Measurements from ENCODE around the gene CCDC71. TPM values are rescaled to one million over a fixed set of nuclear protein-coding genes. Genes with fewer than 3 reads are reported as not detected.
A peak's percentile ranks its signal among the peaks of the same experiment; 100 is the strongest.

The CCDC71 gene
- total and polyA plus RNA-seq, 9 of the 15 experiments (the other 6 are each of a cell fraction or from before 2014, with no cell fraction given) = 0.13 to 19.3 (median 14.3) TPM

DNA sequence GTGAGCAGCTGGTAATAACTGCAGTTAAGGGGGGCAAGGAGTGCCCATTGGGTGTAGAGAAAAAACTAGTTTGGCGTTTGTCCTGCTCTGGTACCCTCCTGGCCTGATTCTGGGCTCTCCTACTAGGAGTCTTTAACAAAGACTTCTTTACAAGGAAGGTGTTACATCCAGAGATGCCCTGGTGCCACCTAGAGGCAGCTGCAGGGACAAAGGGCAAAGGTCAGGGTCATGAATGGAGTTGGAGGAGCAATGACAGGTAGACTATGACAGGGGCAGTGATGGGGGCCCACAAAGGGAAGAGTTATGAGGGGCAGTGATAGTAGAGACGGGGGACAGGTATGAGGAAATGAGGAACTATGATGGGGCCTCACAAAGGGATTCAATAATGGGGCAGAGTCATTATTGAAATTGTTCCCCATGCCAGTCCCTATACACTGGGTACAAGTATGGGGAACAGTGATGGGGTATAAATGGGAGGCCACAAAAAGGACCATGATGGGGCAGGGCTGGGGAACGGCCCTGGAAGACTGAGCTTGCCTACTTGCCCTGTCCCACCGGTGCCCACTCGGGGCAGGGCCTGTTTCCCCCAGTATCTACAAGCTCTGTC is 7.9 kb downstream of the CCDC71 start:
- peak; percentile 76 for ATAC-seq
- peak; percentile 62 for FAIRE-seq
- Histone ChIP-seq H3K4me1 (replicated peaks in 1 of 2; ENCODE audit: control insufficient read depth in 2 of 2, insufficient read depth in 2 of 2, low read length in 2 of 2) (peaks cover 0 to 3% of the 10 kb centered on the region in 2 experiments; a peak in 2 of 5 replicates), H3K36me3 (ENCODE audit: control insufficient read depth, insufficient read depth, low read length) (peaks cover 13% of the 10 kb centered on the region; the same call in 2 of the 3 replicates), H3K9ac (ENCODE audit: insufficient read depth in 1 of 2, low read depth in 2 of 2, low read length in 2 of 2) (no peak overlapping the region), H3K9me1 (ENCODE audit: control insufficient read depth, insufficient read depth, low read length) (no peaks in the 10 kb centered on the region), H4K20me1 (replicated peaks; ENCODE audit: control insufficient read depth, insufficient read depth, low read length) (no peaks in the 10 kb centered on the region), H3K4me3 (no peak overlapping the region), H3K9me3 (replicated peaks; ENCODE audit: control insufficient read depth, insufficient read depth, low read depth, low read length) (no peaks in the 10 kb centered on the region), H3K27ac (ENCODE audit: extremely low read depth, low read depth, low read length) (no peak overlapping the region), H2AFZ (ENCODE audit: low read depth, low read length) (no peak overlapping the region), H3K4me2 (ENCODE audit: insufficient read depth, low read length) (no peak overlapping the region), H3K27me3 (ENCODE audit: control insufficient read depth in 2 of 2, insufficient read depth in 2 of 2, low read length in 2 of 2) (no peaks in the 10 kb centered on the region), H3K79me2 (ENCODE audit: control insufficient read depth, insufficient read depth, low read length) (no peaks in the 10 kb centered on the region)
- DNase-seq (ENCODE audit: extremely low read depth in 1 of 4, low spot score in 3 of 4) = peak in 3 of 4 experiments; percentile 35 to 67 (median 40)
- in situ Hi-C loops (cut with MboI) = loop anchor here (25.0 kb wide), 1 partner anchor 279 kb away; the partner anchor contains the start of gene NICN1
- WGBS (ENCODE audit: insufficient coverage, low coverage, missing lambda C conversion rate) = 52% methylated on average over 4 of the region's 5 CpGs
- POLR2A ChIA-PET = interaction anchor here (0.7 kb wide), 2 partner anchors 20 to 21 kb away, joined by 3 read pairs; no protein-coding TSS in a partner anchor
- no TSS peak for BruUV-seq (replicated peaks)
- intact Hi-C loops (cut with micrococcal nuclease) = loop anchor here (5.0 kb wide), 1 partner anchor 171 kb away; no protein-coding TSS in a partner anchor
- CTCF ChIA-PET (ENCODE audit: low intra/inter-chr PET ratio) = interaction anchor here (0.7 kb wide), 1 partner anchor 181 kb away, joined by 3 read pairs; no protein-coding TSS in a partner anchor
- TF ChIP-seq RAD21 (CRISPR knock-in tag; conservative IDR thresholded peaks at IDR 0.05 in 1 of 2, IDR thresholded peaks at IDR 0.05 in 1 of 2) (peak; percentile 27 to 63; a peak in 2 of 4 replicates), ZNF121 (CRISPR knock-in tag; conservative IDR thresholded peaks at IDR 0.05) (no peak), ESRRB (CRISPR knock-in tag; IDR thresholded peaks at IDR 0.05; ENCODE audit: borderline replicate concordance) (no peak), PCBP2 (IDR thresholded peaks at IDR 0.05; ENCODE audit: low read depth, low read length, poor library complexity, severe bottlenecking) (no peak), RFX5 (IDR thresholded peaks at IDR 0.05; ENCODE audit: low read depth, low read length) (no peak), ZNF75A (CRISPR knock-in tag; IDR thresholded peaks at IDR 0.05) (no peak), NR2F6 (CRISPR knock-in tag; IDR thresholded peaks at IDR 0.05) (peak; percentile 98), DEAF1 (CRISPR knock-in tag; IDR thresholded peaks at IDR 0.05) (0 out of 2 replicates have a peak, but pooled peaks have one; percentile 6), SP1 (CRISPR knock-in tag; IDR thresholded peaks at IDR 0.05) (no peak), ESRRA (IDR thresholded peaks at IDR 0.05; ENCODE audit: borderline replicate concordance, low read depth) (peak; percentile 99), CHD1 (IDR thresholded peaks at IDR 0.05; ENCODE audit: low read length) (no peak), CXXC5 (CRISPR knock-in tag; IDR thresholded peaks at IDR 0.05) (no peak), NFXL1 (CRISPR knock-in tag; IDR thresholded peaks at IDR 0.05) (no peak), RB1 (IDR thresholded peaks at IDR 0.05; ENCODE audit: low read depth) (0 out of 2 replicates have a peak, but pooled peaks have one; percentile 24), CBX5 (IDR thresholded peaks at IDR 0.05; ENCODE audit: borderline replicate concordance, low read depth) (no peak), NEUROD1 (IDR thresholded peaks at IDR 0.05; ENCODE audit: borderline replicate concordance, low read depth, low read length, partially characterized antibody) (no peak)
- TF ChIP-seq, protein P1, sequence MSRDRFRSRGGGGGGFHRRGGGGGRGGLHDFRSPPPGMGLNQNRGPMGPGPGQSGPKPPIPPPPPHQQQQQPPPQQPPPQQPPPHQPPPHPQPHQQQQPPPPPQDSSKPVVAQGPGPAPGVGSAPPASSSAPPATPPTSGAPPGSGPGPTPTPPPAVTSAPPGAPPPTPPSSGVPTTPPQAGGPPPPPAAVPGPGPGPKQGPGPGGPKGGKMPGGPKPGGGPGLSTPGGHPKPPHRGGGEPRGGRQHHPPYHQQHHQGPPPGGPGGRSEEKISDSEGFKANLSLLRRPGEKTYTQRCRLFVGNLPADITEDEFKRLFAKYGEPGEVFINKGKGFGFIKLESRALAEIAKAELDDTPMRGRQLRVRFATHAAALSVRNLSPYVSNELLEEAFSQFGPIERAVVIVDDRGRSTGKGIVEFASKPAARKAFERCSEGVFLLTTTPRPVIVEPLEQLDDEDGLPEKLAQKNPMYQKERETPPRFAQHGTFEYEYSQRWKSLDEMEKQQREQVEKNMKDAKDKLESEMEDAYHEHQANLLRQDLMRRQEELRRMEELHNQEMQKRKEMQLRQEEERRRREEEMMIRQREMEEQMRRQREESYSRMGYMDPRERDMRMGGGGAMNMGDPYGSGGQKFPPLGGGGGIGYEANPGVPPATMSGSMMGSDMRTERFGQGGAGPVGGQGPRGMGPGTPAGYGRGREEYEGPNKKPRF (IDR thresholded peaks at IDR 0.05; ENCODE audit: low read depth, low read length) = no peak
